ENCODE results near the gene ROR2. TPM values are rescaled to one million over a fixed set of nuclear protein-coding genes. Genes with fewer than 3 reads are reported as not detected.

The ROR2 gene
- total RNA-seq (2021; fragmentation: NEBNext Ultra II Directional; extraction: Animal tissue kit (Norgen Biotek cat#: 25700)) (4.0 and 4.3 TPM in 2 replicates), polyA plus RNA-seq (2011; rRNA removed) (2.7 and 5.4 TPM in 2 replicates), polyA minus RNA-seq (2011; rRNA and poly(A)+ RNA removed) (3.7 and 4.4 TPM in 2 replicates)
- 3.3 TPM for polyA plus RNA-seq (2011; cell fraction: cytosol; rRNA removed)
- 4.9 TPM for polyA plus RNA-seq (2011; cell fraction: nucleus; rRNA removed)
- polyA plus RNA-seq (2012, experiment 1 of 2) = 2.2 to 3.4 TPM (median 2.9 TPM) in 4 replicates
- 2.7 TPM for polyA plus RNA-seq (2012, experiment 2 of 2)
- 5.8 TPM for polyA plus RNA-seq (2013, experiment 1 of 2)
- 6.1 TPM for polyA plus RNA-seq (2013, experiment 2 of 2)
- 3.7 TPM for polyA minus RNA-seq (2011; cell fraction: cytosol; rRNA and poly(A)+ RNA removed)
- 3.0 TPM for polyA minus RNA-seq (2011; cell fraction: nucleus; rRNA and poly(A)+ RNA removed)
- long read RNA-seq, experiment 1, partial matches to known transcripts = 0 of 3 reads
- long read RNA-seq, experiment 1, other reads (novel, unspliced or antisense) = 3 of 3 reads
- long read RNA-seq, experiment 2 = 0 reads

DNA sequence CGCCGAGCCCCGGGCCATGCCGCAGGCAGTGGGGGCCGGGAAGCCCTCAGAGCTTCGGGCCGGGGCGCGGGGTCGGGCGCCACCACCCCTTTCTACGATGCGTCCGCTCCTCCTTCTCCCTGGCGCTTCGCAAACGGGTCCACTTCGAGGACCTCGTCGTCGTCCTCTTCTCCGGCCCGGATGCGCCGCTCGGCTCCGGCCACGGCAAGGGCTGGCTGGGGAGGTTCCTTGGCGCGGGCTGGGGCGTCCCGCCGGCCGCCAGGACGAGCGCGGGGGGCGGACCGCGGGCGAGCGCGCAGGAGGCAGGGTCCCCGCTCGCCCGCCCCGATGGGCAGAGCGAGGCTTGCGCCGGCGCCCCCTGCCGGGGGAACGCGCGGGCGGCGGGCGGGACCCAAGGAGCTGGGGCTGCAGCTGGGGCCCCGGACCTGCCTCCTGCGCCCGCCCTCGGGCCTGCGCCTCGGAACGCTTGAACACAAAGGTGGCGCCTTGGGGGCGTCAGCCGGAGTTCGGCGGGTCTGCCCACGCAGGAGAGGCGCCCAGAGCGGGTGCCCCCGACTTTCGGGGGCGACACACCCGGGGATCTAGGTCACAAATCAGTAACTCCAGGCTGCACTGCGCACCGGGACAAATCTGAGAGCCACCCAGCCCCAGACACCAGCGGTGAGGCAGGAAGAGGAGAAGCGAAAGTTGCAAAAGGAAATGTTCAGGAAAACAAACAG is at the start of gene ROR2:
TSS of gene ROR2 (minus strand) at position 283 of the 719 bp plus-strand sequence.
- H3K79me2 ChIP-seq (ENCODE audit: control insufficient read depth in 1 of 2, insufficient read depth in 2 of 2, low read length in 2 of 2) = no peaks in the 10 kb centered on the region
- no peak within 1 kb of the TSS for H3K27ac ChIP-seq (ENCODE audit: low read depth, low read length)
- H3K56ac ChIP-seq (replicated peaks; ENCODE audit: insufficient read length, low read depth, low read length) = peak within 1 kb of the TSS; percentile 7
- peak within 1 kb of the TSS; percentile 80; the same call in 1 of the 2 replicates for H2BK12ac ChIP-seq (ENCODE audit: low read depth, low read length)
- peak within 1 kb of the TSS; percentile 48 to 78 (median 72) for H3K4me3 ChIP-seq (ENCODE audit: extremely low read depth in 1 of 4, insufficient read depth in 2 of 4, low read depth in 3 of 4, low read length in 4 of 4)
- DNase-seq (ENCODE audit: low read depth in 1 of 2, low spot score in 2 of 2) (peak in 1 of 2 experiments; percentile 94), FAIRE-seq (no peak)
- WGBS, 2 experiments (ENCODE audit: extremely low coverage in 1 of 2, insufficient coverage in 1 of 2, insufficient read length in 1 of 2, insufficient replicate concordance in 2 of 2, low coverage in 1 of 2, low lambda C conversion rate in 2 of 2, missing lambda C conversion rate in 1 of 2) = 0% methylated on average over 9 of the region's 81 CpGs; no CpG with 5 or more reads in 1 of the 2 experiments
- H4K8ac ChIP-seq (ENCODE audit: extremely low read depth, insufficient read depth, low read length) = peak within 1 kb of the TSS; percentile 80; the same call in 1 of the 2 replicates
- H3K14ac ChIP-seq (ENCODE audit: insufficient read length) = no peak within 1 kb of the TSS
- H4K91ac ChIP-seq (replicated peaks; ENCODE audit: insufficient read length, low read length) = peak within 1 kb of the TSS; percentile 94
- H3K9me3 ChIP-seq (ENCODE audit: insufficient read depth in 2 of 2, low read depth in 1 of 2, low read length in 1 of 2) = no peaks in the 10 kb centered on the region
- H4K5ac ChIP-seq (ENCODE audit: insufficient read length, low read depth, low read length) = no peak within 1 kb of the TSS
- no peaks in the 10 kb centered on the region for H3K36me3 ChIP-seq (ENCODE audit: control insufficient read depth in 2 of 4, insufficient read depth in 4 of 4, low read length in 3 of 4)
- H2BK15ac ChIP-seq (ENCODE audit: low read length) = no peak within 1 kb of the TSS
- peak within 1 kb of the TSS; percentile 51 to 58 (median 56); a peak in 5 of 7 replicates for H3K9ac ChIP-seq (replicated peaks in 1 of 4; ENCODE audit: extremely low read depth in 1 of 4, low read depth in 3 of 4, low read length in 3 of 4)
- no peak within 1 kb of the TSS for H3K23ac ChIP-seq (ENCODE audit: insufficient read length)
- peaks cover 2 to 9% (median 2%) of the 10 kb centered on the region in 4 experiments for H3K4me1 ChIP-seq (replicated peaks in 1 of 4; ENCODE audit: control insufficient read depth in 3 of 4, insufficient read depth in 4 of 4, low read length in 3 of 4)
- no peaks in the 10 kb centered on the region for H4K20me1 ChIP-seq (replicated peaks in 1 of 2; ENCODE audit: control insufficient read depth in 1 of 2, insufficient read depth in 2 of 2, low read length in 2 of 2)
- H3K4me2 ChIP-seq (ENCODE audit: insufficient read depth in 1 of 2, low read depth in 2 of 2, low read length in 2 of 2) = peak within 1 kb of the TSS; percentile 86 to 88
- peaks cover 21% of the 10 kb centered on the region; the same call in 1 of the 2 replicates for H3K23me2 ChIP-seq (ENCODE audit: low read depth, low read length)
- H3K18ac ChIP-seq (ENCODE audit: extremely low read depth, low read length) = peak within 1 kb of the TSS; percentile 88
- peak within 1 kb of the TSS; percentile 88; the same call in 1 of the 2 replicates for H2AFZ ChIP-seq (ENCODE audit: low read length)
- peaks cover 7 to 66% (median 51%) of the 10 kb centered on the region in 4 experiments for H3K27me3 ChIP-seq (replicated peaks in 1 of 4; ENCODE audit: control insufficient read depth in 3 of 4, extremely low read depth in 1 of 4, insufficient read depth in 3 of 4, low read length in 3 of 4)
- POLR2A ChIA-PET (ENCODE audit: partially characterized antibody) = interaction anchor here (1.1 to 1.6 kb wide), 4 partner anchors 64 to 191 kb away, joined by 3 to 4 read pairs (median 4); no protein-coding TSS in a partner anchor
- no peak within 1 kb of the TSS for H3K4ac ChIP-seq (replicated peaks; ENCODE audit: insufficient read length, low read depth, low read length)
- CTCF ChIA-PET (ENCODE audit: partially characterized antibody) = interaction anchor here (0.7 to 11.7 kb wide), 31 partner anchors 9 to 736 kb away, joined by 3 to 180 read pairs (median 4); no protein-coding TSS in a partner anchor
- H2BK120ac ChIP-seq (replicated peaks; ENCODE audit: low read depth, low read length) = no peak within 1 kb of the TSS
- no peak within 1 kb of the TSS for H2BK20ac ChIP-seq (ENCODE audit: low read length)
- H2BK5ac ChIP-seq (ENCODE audit: low read depth, low read length) = 0 out of 2 replicates have a peak within 1 kb of the TSS, but pooled peaks have one; percentile 52
- H2AK5ac ChIP-seq (ENCODE audit: low read depth, low read length) = no peak within 1 kb of the TSS
- no peaks in the 10 kb centered on the region for H3K79me1 ChIP-seq (ENCODE audit: low read depth, low read length)
- TF ChIP-seq BACH1 (IDR thresholded peaks at IDR 0.05; ENCODE audit: low read length) (0 out of 2 replicates have a peak, but pooled peaks have one; percentile 19), RAD21 (IDR thresholded peaks at IDR 0.05 in 1 of 2, conservative IDR thresholded peaks at IDR 0.05 in 1 of 2; ENCODE audit: low read depth in 2 of 2, low read length in 2 of 2) (peak; percentile 33 to 77), SP4 (IDR thresholded peaks at IDR 0.05; ENCODE audit: low read length) (no peak), POLR2AphosphoS5 (IDR thresholded peaks at IDR 0.05; ENCODE audit: low read depth, low read length) (no peak), CTBP2 (IDR thresholded peaks at IDR 0.05; ENCODE audit: borderline replicate concordance, insufficient read depth, insufficient read length, low read length) (no peak), RBBP5 (IDR thresholded peaks at IDR 0.05; ENCODE audit: borderline replicate concordance, low read depth, low read length) (0 out of 2 replicates have a peak, but pooled peaks have one; percentile 53), HDAC6 (IDR thresholded peaks at IDR 0.05; ENCODE audit: low read depth, low read length) (no peak), SP1 (IDR thresholded peaks at IDR 0.05; ENCODE audit: low read depth, low read length) (no peak), KDM5A (IDR thresholded peaks at IDR 0.05; ENCODE audit: low read length) (no peak)

All from H1 (cell line).